ENCODE measurements around the gene ITPRIPL1. TPM values are rescaled to one million over a fixed set of nuclear protein-coding genes. Genes with fewer than 3 reads are reported as not detected.

Gene ITPRIPL1
- total and polyA plus RNA-seq, 2 of the 8 experiments (the other 6 are each of a cell fraction or from before 2014, with no cell fraction given): 10.6 to 16.1 TPM

GRCh38 chr2:96330407-96330806 lies 5.3 kb downstream of the ITPRIPL1 start (continued):
- TF ChIP-seq, protein P1, sequence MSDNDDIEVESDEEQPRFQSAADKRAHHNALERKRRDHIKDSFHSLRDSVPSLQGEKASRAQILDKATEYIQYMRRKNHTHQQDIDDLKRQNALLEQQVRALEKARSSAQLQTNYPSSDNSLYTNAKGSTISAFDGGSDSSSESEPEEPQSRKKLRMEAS (IDR thresholded peaks at IDR 0.05): no peak
- TF ChIP-seq GTF2F1 (IDR thresholded peaks at IDR 0.05; ENCODE audit: borderline replicate concordance, low read depth, low read length): no peak
- TF ChIP-seq TAF7 (optimal IDR thresholded peaks at IDR 0.05; ENCODE audit: borderline replicate concordance, low read depth, low read length): no peak

Measured in H1 (cell line).